H1 (cell line): ENCODE measurements around the gene HPN. TPM values are rescaled to one million over a fixed set of nuclear protein-coding genes. Genes with fewer than 3 reads are reported as not detected.
A peak's percentile ranks its signal among the peaks of the same experiment; 100 is the strongest.

ENCODE experiments used
- BCL11A ChIP-seq, 2 experiments: IDR thresholded peaks; one replicate each; pipeline ENCODE4 v1.6.1; 2011; ENCODE audit warnings: low read depth in 2 of 2, low read length in 2 of 2, mild to moderate bottlenecking in 2 of 2
- CTBP2 ChIP-seq: IDR thresholded peaks from 2 replicates; pipeline ENCODE4 v1.7.0; 2011; ENCODE audit warnings: borderline replicate concordance, mild to moderate bottlenecking, moderate library complexity, mixed read lengths, low read length; ENCODE audit not compliant: insufficient read depth, insufficient read length
- EGR1 ChIP-seq: IDR thresholded peaks from 2 replicates; pipeline ENCODE4 v1.6.1; 2011; ENCODE audit warnings: low read depth, low read length, borderline replicate concordance
- NRF1 ChIP-seq: IDR thresholded peaks from 2 replicates; pipeline ENCODE4 v1.6.1; 2011; ENCODE audit warnings: mild to moderate bottlenecking, low read depth, low read length, improper control_type of control experiment
- POU5F1 ChIP-seq: IDR thresholded peaks from 2 replicates; pipeline ENCODE4 v1.6.1; 2011; ENCODE audit warnings: low read depth, mild to moderate bottlenecking, low read length, moderate library complexity
- RXRA ChIP-seq: IDR thresholded peaks from 2 replicates; pipeline ENCODE4 v1.6.1; 2011; ENCODE audit warnings: low read depth, mild to moderate bottlenecking, low read length, moderate library complexity; ENCODE audit not compliant: insufficient read depth
- SUZ12 ChIP-seq: fragments of 200-600 bp; sonication (generic); IDR thresholded peaks from 2 replicates; pipeline ENCODE4 v1.6.1; 2012; ENCODE audit warnings: mild to moderate bottlenecking, inconsistent platforms, low read length, moderate library complexity, mixed read lengths
- TAF1 ChIP-seq: IDR thresholded peaks from 2 replicates; pipeline ENCODE4 v1.6.1; 2011; ENCODE audit warnings: mild to moderate bottlenecking, low read depth, low read length
- TBP ChIP-seq: IDR thresholded peaks from 2 replicates; pipeline ENCODE4 v1.6.1; 2011; ENCODE audit warnings: low read depth, low read length, improper control_type of control experiment
- ZNF274 ChIP-seq: IDR thresholded peaks from 2 replicates; pipeline ENCODE4 v1.7.0; 2012; ENCODE audit warnings: low read length, borderline replicate concordance; ENCODE audit errors: extremely low read depth
- polyA plus RNA-seq, 7 experiments: library from polyadenylated mRNA; depleted of rRNA in 3 of 7; stranded (reverse) in 5 of 7; unstranded in 2 of 7; fragments of >200 nt in 5 of 7; fragments of 200-250 nt in 2 of 7; gene quantifications; 1 replicate in 5 of 7; 2 replicates in 1 of 7; 4 replicates in 1 of 7; pipeline versions ENCODE4 v1.2.1 to v1.2.3, GENCODE V29; 2011 to 2013; ENCODE audit warnings: missing spikeins in 2 of 7, mixed read lengths in 2 of 7
- total RNA-seq: library from RNA; stranded (reverse); fragmentation: NEBNext Ultra II Directional; extraction: Animal tissue kit (Norgen Biotek cat#: 25700); gene quantifications from 2 replicates; pipeline ENCODE4 v1.2.1, GENCODE V29; 2021
- TF ChIP-seq, protein P1 (sequence below), 3 experiments: IDR thresholded peaks; 1 replicate in 2 of 3; 2 replicates in 1 of 3; pipeline versions ENCODE4 v1.5.1 to v1.6.1; 2011; ENCODE audit warnings: low read length in 3 of 3, mild to moderate bottlenecking in 3 of 3, inconsistent platforms in 2 of 3, low read depth in 1 of 3, moderate library complexity in 1 of 3; ENCODE audit not compliant: insufficient read depth in 1 of 3; ENCODE audit errors: control extremely low read depth in 1 of 3

Gene HPN
- total and polyA plus RNA-seq, 2 of the 8 experiments (the other 6 are each of a cell fraction or from before 2014, with no cell fraction given), result 14.7 to 33.7 TPM

DNA sequence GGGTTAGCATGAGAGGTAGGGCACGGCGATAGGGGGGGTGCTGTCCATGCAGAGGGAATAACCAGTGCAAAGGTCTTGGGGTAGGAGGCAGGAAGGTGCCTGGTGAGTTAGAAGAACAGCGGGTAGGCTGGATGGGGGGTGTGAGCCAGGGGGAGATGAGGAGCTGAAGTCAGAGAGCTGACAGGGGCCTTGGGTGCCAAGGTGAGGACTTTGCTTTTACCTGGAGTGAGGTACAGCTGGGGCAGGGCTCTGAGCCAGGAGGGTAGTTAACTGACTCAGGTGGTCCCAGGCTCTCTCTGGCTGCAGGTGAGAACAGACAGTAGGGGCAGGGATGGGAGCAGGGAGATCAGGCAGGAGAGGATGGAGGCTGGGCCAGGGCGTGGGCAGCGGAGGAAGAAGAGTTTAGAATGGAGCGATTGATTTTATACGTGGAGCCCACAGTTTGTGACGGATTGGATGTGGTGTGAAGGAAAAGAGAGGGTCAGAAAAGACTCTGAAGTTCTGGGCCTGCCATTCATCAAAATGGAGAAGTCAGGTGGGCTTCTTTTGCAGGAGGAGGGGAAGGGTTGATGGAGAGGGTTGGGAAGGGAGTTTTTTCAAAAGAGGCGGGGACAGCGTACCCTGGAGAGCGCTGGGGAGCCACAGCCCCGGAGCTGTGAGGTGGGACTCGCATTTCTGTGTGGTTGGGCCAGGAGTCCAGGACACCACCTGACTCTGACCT is 42.6 kb upstream of the HPN start (continued):
- TF ChIP-seq, protein P1, sequence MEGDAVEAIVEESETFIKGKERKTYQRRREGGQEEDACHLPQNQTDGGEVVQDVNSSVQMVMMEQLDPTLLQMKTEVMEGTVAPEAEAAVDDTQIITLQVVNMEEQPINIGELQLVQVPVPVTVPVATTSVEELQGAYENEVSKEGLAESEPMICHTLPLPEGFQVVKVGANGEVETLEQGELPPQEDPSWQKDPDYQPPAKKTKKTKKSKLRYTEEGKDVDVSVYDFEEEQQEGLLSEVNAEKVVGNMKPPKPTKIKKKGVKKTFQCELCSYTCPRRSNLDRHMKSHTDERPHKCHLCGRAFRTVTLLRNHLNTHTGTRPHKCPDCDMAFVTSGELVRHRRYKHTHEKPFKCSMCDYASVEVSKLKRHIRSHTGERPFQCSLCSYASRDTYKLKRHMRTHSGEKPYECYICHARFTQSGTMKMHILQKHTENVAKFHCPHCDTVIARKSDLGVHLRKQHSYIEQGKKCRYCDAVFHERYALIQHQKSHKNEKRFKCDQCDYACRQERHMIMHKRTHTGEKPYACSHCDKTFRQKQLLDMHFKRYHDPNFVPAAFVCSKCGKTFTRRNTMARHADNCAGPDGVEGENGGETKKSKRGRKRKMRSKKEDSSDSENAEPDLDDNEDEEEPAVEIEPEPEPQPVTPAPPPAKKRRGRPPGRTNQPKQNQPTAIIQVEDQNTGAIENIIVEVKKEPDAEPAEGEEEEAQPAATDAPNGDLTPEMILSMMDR (IDR thresholded peaks at IDR 0.05; ENCODE audit: control extremely low read depth in 1 of 3, insufficient read depth in 1 of 3, low read depth in 1 of 3, low read length in 3 of 3), result no peak
- TF ChIP-seq BCL11A (IDR thresholded peaks at IDR 0.05; ENCODE audit: low read depth in 2 of 2, low read length in 2 of 2), result no peak
- TF ChIP-seq POU5F1, result no peak
- no peak for TF ChIP-seq SUZ12
- no peak for TF ChIP-seq NRF1
- no peak for TF ChIP-seq CTBP2
- no peak for TF ChIP-seq ZNF274
- no peak for TF ChIP-seq RXRA
- no peak for TF ChIP-seq EGR1
- TF ChIP-seq TBP, result 0 out of 2 replicates have a peak, but pooled peaks have one; percentile 17
- no peak for TF ChIP-seq TAF1
